Activated T-helper 1 cell treated with Interleukin-2 at 50 U/mL for 16 hours (primary cell): Measurements from ENCODE around the gene PDGFA.

Experiments
- DNase-seq: peaks from one replicate; pipeline ENCODE4 v3.0.0-alpha.2; 2020; ENCODE audit warnings: low read depth

PDGFA gene

DNA sequence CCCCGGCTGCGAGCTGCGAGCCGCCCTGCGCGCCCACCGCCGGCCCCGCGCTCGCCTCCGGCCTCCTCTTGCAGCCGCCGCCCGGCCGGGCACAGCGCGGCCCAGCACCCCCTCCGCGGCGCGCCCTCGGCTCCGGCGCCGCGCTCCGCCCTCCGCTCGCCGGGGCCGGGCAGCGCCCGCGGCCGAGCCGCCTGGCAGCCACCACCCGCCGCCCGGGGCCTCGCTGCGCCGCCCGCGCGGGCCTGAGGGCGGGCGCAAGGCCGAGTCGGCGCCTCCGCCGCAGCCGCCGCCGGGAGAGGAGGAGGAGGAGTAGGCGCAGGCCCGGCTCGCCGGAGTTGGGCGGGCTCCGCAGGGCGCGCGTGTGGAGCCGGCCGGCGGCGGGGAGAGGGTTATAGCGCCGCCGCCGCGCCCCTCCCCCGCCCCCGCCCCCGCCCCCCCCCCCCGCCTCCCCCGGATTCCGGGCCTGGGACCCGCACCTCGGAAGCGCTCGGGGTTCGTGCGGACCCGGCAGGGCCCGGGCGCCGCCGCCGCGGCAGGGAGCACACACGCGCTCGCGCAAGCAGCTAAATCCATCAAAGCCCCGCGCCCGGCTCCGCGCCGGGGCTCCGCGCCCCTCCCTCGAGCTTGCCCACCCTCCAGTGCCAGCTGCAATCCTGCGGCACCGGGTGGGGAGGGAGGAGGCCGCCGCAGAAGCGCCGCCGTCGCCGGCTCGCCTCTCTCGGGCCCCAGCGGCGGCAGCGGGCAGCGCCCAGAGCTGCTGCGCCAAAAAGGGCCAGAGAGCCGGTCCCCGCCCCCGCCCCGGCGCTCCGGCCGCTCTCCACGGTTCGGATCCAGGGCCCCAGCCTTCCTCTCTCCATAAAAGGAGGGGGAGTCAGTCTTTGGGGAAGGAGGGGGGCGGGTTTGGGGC is at the start of gene PDGFA:
Gene PDGFA (minus strand): TSS at position 363 of the 907 bp plus-strand sequence. CDS start 845 bp downstream, outside the sequence.
- DNase-seq: no peak

GRCh38 chr7:568031-568951 is 48.6 kb upstream of the PDGFA start:
- DNase-seq: no peak

GRCh38 chr7:567305-567883 is 47.7 kb upstream of the PDGFA start:
- no peak for DNase-seq

DNA sequence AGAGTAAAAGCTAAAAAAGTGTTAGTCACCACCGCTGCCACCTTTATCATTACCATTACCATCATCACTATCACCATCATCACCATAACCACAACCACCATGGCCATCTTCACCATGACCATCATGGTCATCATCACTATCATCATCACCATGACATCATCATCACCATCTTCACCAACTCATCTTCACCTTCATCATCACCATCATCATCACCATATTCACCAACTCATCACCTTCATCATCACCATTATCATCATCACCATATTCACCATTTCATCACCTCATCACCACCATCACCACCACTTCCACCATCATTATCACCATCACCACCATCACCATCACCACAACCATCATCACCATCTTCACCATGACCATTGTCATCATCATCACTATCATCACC is 46.5 kb upstream of the PDGFA start:
- DNase-seq: no peak

GRCh38 chr7:564176-564865 is 44.7 kb upstream of the PDGFA start:
- DNase-seq: no peak

DNA sequence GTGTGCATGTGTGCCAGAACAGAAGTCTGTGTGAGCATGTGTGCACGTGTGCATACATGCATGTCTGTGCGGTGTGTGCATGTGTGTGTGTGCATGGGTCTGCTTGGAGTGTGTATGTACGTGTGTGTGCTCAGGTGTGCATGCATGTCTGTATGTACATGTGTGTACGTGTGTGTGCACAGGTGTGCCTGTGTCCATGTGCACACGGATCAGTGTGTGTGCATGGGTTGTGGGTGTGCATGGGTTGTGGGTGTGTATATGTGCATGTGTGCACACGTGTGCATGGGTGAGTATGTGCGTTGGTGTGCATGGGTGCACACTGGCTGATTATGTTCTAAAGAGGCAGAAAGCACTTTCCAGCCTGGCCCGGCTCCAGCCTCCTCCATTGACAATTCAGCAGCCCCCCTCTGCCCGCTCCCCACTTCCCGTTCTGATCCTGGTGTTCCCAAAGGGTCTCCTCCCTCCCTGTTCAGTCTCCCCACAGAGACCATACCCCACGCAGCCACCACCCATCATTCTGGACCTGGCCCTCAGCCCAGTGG is 44.1 kb upstream of the PDGFA start:
- DNase-seq: no peak

GRCh38 chr7:562789-563628 is 43.4 kb upstream of the PDGFA start:
- no peak for DNase-seq

DNA sequence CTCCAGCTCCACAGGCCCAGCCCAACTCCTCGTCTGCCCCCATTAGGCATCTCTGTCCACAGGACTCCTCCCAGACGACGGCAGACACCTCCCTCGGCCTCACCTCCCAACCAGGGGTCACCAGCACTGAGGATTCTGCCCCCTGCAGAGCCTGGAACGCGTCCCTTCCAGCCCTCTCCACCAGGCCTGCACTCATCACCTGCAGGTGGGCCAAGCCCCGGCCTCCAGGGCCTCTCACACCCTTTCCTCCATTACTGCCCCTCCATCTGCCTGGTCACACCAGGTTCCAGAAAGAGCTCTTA is 42.7 kb upstream of the PDGFA start:
- no peak for DNase-seq

GRCh38 chr7:561631-562373 is 42.2 kb upstream of the PDGFA start:
- no peak for DNase-seq

- no peak for DNase-seq
These were observed 41.5 kb upstream of the PDGFA start for GRCh38 chr7:560966-561630.

GRCh38 chr7:559396-559705 is 39.7 kb upstream of the PDGFA start:
- DNase-seq: no peak

- DNase-seq: no peak
These were observed 37.9 kb upstream of the PDGFA start for GRCh38 chr7:557558-557881.

- DNase-seq: no peak
These were observed 37.4 kb upstream of the PDGFA start for GRCh38 chr7:556837-557557.

DNA sequence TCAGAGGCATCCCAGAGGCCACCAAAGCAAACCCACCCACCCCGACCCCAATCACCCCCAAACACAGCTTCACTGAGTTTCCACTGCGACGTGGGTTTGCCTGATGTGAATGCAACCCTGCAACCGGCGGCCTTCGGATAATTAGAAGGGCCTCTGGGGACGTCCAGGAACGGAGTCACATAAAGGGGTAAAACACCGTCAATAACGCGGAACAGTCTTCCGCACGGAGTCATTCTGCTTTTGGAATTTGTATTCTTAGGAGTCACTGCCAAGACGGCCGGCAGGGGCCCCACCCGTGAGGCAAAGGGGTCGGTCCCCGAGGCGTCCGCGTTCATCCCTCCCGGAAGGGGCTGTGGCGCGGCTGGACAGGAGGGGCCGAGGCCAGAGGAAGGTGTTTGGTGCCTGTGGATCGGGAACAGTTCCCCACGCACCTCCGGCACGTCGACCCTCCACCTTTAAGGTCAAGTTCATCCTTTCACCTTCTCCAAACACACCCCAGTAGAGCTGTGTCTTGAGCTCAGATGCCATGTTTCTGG is 36.7 kb upstream of the PDGFA start:
- DNase-seq: no peak

GRCh38 chr7:555551-556160 is 36.0 kb upstream of the PDGFA start:
- no peak for DNase-seq

- no peak for DNase-seq
These were observed 34.0 kb upstream of the PDGFA start for GRCh38 chr7:553636-554111.

GRCh38 chr7:552868-553635 is 33.4 kb upstream of the PDGFA start:
- no peak for DNase-seq
